HG03439 (cell line): Measurements from ENCODE around the gene MCM6.
"Not testable (repeated sequence)": the region's sequence is repeated elsewhere in the genome, so short reads cannot be mapped to it uniquely, and the experiment has no call there.

Source experiments
- ATAC-seq: cut with Tn5 transposase; IDR thresholded peaks from one replicate; pipeline ENCODE4 v1.9.1; 2021; ENCODE audit warnings: mild to moderate bottlenecking, moderate library complexity; ENCODE audit not compliant: unreplicated experiment

Gene MCM6

GRCh38 chr2:135876066-135876711 lies at the start of gene MCM6:
Gene MCM6 (minus strand): TSS chr2:135876443. CDS start chr2:135876365, 78 bp downstream.
- ATAC-seq = peak; percentile 92

DNA sequence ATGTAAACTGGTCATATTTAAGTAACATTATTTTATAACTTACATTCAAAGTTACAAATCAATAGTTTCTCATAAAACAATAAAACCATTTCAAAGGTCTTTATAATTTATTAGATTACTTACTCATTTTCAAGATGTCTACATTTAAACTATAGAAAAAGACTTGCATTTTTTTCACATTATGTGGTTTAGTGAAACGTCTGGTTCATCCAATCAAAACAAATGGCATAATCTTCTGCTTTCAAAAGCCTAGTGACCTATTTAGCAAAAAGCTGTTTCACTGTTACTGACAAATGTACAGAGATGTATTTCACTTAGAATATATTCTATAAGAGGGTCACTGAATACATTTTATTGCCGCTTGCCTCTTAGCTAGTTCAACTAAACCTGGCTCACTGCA lies 49.3 kb upstream of the MCM6 start:
- ATAC-seq = no peak

DNA sequence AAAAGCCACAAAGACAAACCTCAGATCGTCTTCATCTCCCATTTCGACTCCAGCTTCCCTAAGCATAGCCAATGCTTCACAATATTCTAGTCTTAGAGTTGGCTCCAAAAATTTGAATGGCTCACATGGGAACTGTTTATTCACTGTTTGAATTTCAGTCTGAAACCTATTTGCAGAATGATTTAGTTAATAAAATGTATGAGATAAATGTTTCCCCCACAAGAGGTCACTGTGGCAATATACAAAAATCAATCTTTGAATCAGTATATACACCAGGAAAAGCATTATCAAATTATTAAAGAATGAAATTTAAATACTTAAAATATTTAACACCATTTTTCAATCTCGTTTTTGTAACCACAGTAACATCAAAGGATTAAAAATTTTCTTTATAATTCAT lies 40.0 kb upstream of the MCM6 start:
- ATAC-seq = no peak

DNA sequence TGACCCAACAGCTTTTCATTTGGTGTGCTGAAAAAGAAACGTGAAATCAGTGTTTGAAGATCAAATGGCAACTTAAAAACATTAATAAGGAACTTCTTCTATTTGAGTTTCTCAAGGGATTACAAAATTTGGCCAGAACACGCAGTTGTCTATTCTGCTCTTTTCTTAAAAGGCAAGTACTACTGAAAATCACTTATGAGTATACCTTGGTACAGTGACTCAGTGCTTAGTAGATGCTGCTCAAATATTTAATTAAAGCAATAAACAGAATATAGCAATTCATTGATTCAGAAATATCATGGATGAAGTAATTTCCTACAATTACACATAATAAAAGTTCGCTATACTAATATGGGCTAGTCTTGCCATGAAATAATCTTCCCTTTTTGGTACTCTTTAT lies 38.2 kb upstream of the MCM6 start:
- ATAC-seq = no peak

- ATAC-seq = no peak
Measured at GRCh38 chr2:135913727-135914365, 37.6 kb upstream of the MCM6 start.

GRCh38 chr2:135909976-135910375 lies 33.7 kb upstream of the MCM6 start:
- ATAC-seq = no peak

GRCh38 chr2:135905679-135906078 lies 29.4 kb upstream of the MCM6 start:
- ATAC-seq = no peak

GRCh38 chr2:135904341-135904989 lies 28.2 kb upstream of the MCM6 start:
- ATAC-seq = no peak

GRCh38 chr2:135903650-135904049 lies 27.4 kb upstream of the MCM6 start:
- ATAC-seq = no peak

DNA sequence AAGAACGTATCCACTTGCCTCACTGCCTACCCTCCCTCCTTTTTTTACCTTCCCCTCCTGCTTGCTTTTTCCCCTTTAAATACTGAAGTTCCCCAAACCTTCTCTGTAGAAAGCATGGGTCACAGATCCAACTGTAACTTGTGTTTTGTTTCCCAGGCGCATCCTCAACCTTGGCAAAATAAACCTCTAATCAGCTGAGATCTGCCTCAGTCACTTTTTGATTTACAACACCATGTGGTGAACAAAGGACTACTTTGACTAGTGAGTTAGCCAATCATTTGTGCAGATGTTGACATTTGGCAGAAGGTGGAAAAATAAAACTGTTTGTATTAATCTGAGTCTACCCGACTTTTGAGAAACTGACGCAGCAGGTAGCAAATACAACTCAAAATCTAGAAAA lies 23.3 kb upstream of the MCM6 start:
- no peak for ATAC-seq

DNA sequence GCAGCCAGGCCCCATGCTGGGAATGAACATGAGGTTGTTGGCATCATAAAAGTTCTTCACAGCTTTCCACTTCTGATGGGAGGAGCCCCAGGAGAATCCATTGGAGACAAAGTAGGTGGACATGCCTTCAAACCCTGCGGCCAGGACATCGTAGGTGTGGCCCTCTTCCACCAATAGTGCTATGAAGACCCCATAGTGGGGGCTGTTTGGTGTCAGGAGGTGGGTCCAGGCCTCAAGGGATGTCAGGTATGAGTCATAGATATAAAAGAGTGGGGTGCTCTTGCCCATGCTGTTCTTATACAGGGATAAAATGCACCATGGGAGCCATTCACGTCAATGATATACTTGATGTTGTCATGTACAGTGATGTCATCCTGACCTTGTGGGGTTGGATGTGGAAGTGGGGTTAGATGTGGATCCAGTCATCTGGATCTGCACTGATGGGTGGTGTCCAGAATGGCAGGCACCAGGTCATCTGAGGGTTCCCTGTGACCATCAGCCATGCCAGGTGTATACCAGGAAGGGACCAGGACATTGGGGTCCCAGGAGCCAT lies 22.1 kb upstream of the MCM6 start:
- no peak for ATAC-seq

- ATAC-seq = no peak
Measured at GRCh38 chr2:135894930-135895329, 18.7 kb upstream of the MCM6 start.

DNA sequence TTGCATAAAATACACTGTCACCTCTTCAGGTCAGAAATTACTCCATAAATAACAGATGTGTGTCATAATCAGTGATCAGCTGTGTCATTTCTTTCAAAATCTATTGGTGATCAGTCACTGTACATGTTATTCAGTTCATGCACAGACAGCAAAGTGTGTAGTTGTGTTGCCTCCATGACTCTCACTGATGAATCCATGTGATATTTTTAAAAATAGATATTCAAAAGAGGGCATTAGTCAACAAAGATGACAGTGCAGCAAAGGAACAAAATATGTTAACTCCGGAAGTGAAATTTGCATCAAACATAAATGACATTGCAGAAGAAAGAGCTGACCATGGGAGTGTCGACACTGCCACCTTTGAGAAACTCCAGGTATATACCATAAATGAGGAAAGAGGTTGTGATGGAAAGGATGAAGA lies 17.1 kb upstream of the MCM6 start:
- ATAC-seq = no peak

- no peak for ATAC-seq
Measured at GRCh38 chr2:135890835-135891234, 14.6 kb upstream of the MCM6 start.

GRCh38 chr2:135890149-135890548 lies 13.9 kb upstream of the MCM6 start:
- ATAC-seq = no peak

- ATAC-seq = not testable (repeated sequence)
Measured at GRCh38 chr2:135888587-135888986, 12.3 kb upstream of the MCM6 start.

DNA sequence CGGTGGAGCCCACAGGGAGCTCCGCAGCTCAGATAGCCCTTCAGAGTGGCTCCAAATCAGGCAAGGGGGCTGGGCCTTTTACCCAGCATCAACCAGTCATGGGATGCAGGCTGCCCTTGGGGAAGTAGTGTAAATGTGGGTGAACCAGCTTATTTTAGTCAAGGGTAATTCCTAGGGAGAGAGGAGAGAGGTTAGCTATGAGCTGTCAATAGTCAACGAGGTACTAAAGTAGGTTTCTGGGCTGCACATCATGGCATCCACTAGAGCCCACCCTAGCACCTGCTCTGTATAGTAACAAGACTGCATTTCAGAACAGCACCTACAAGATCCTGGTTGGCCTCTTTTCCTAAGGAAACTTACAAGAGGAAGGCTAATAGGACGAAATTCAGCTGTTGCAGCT lies 9.5 kb upstream of the MCM6 start:
- ATAC-seq = no peak

GRCh38 chr2:135882415-135882814 lies 6.2 kb upstream of the MCM6 start:
- no peak for ATAC-seq

- ATAC-seq = peak; percentile 1
Measured at GRCh38 chr2:135876770-135877169, 527 bp upstream of the MCM6 start.

- peak; percentile 52 for ATAC-seq
Measured at GRCh38 chr2:135875491-135876065, 665 bp downstream of the MCM6 start.

GRCh38 chr2:135874777-135875365 lies 1.4 kb downstream of the MCM6 start:
- ATAC-seq = no peak
